Suprapubic skin (tissue), 4 donors: ENCODE results near the gene QPCTL. TPM values are rescaled to one million over a fixed set of nuclear protein-coding genes. Genes with fewer than 3 reads are reported as not detected.

Experiments used
- DNase-seq, 2 donors: peaks; one replicate each; pipeline ENCODE4 v3.0.0-alpha.2; 2019; ENCODE audit warnings: low spot score in 2 of 2
- H3K27ac ChIP-seq: fragments of 200-600 bp; sonication (generic); one replicate; pipeline ENCODE4 v1.5.1; 2019
- H3K27me3 ChIP-seq: fragments of 200-600 bp; sonication (generic); one replicate; pipeline ENCODE4 v1.5.1; 2019
- H3K36me3 ChIP-seq: fragments of 200-600 bp; sonication (generic); one replicate; pipeline ENCODE4 v1.5.1; 2019
- H3K4me1 ChIP-seq: fragments of 200-600 bp; sonication (generic); one replicate; pipeline ENCODE4 v1.5.1; 2019
- H3K4me3 ChIP-seq: fragments of 200-600 bp; sonication (generic); one replicate; pipeline ENCODE4 v1.5.1; 2019; ENCODE audit warnings: mild to moderate bottlenecking
- H3K9me3 ChIP-seq: fragments of 200-600 bp; sonication (generic); one replicate; pipeline ENCODE4 v1.5.1; 2019
- CTCF ChIP-seq, 2 donors: fragments of 200-600 bp in 1 of 2; fragments of 450-650 bp in 1 of 2; sonication (generic) in 1 of 2; IDR thresholded peaks; one replicate each; pipeline ENCODE4 v1.5.1; 2016 to 2019; ENCODE audit warnings: antibody characterized with exemption in 2 of 2, mild to moderate bottlenecking in 1 of 2, moderate library complexity in 1 of 2
- EP300 ChIP-seq: sonication (generic); formaldehyde crosslinking; IDR thresholded peaks from one replicate; pipeline ENCODE4 v1.6.1; 2017; ENCODE audit warnings: antibody characterized with exemption
- POLR2A ChIP-seq, 2 donors: fragments of 450-650 bp; IDR thresholded peaks; one replicate each; pipeline ENCODE4 v1.6.1; 2017; ENCODE audit warnings: antibody characterized with exemption in 2 of 2, mild to moderate bottlenecking in 2 of 2, moderate library complexity in 2 of 2
- POLR2AphosphoS5 ChIP-seq, 3 donors: sonication (generic); formaldehyde crosslinking; IDR thresholded peaks; one replicate each; pipeline ENCODE4 v1.6.1; 2017; ENCODE audit warnings: antibody characterized with exemption in 3 of 3
- WGBS: methylation state at CpG from one replicate; pipeline ENCODE4 v1.1.5; 2018; 5-methylcytosine and 5-hydroxymethylcytosine counted together
- total RNA-seq, 4 donors: library from RNA; depleted of rRNA; stranded (reverse); fragments of >200 nt; gene quantifications; one replicate each; pipeline ENCODE4 v1.1.0, GENCODE V29; 2016

The QPCTL gene
- total RNA-seq, 4 donors from 2014 or later: 5.9 to 11.4 (median 8.4) TPM

- peak; percentile 96 to 97 for DNase-seq
- TF ChIP-seq CTCF (IDR thresholded peaks at IDR 0.05) (no peak), POLR2AphosphoS5 (IDR thresholded peaks at IDR 0.05) (peak in 2 of 3 donors; percentile 68 to 69), EP300 (no peak), POLR2A (IDR thresholded peaks at IDR 0.05) (peak; percentile 63 to 78)
- Histone ChIP-seq H3K4me1 (peaks cover 26% of the 10 kb centered on the region), H3K4me3 (peak within 1 kb of the TSS; percentile 73), H3K27me3 (no peaks in the 10 kb centered on the region), H3K36me3 (peaks cover 32% of the 10 kb centered on the region), H3K9me3 (no peaks in the 10 kb centered on the region), H3K27ac (peak within 1 kb of the TSS; percentile 90)
- WGBS: under 1% methylated on average over 35 of the region's 36 CpGs
These were observed 815 bp upstream of the QPCTL start, which contains the start of gene SNRPD2 for GRCh38 chr19:45691516-45692186. Gene SNRPD2 (minus strand): TSS chr19:45691953. CDS start chr19:45691888, 65 bp downstream.

- peaks cover 26% of the 10 kb centered on the region for H3K4me1 ChIP-seq
- H3K9me3 ChIP-seq: no peaks in the 10 kb centered on the region
- H3K36me3 ChIP-seq: peaks cover 16% of the 10 kb centered on the region
- WGBS: 1% methylated on average over 11 of the region's 22 CpGs
- H3K27me3 ChIP-seq: no peaks in the 10 kb centered on the region
- DNase-seq: peak; percentile 89
- no peak for TF ChIP-seq POLR2A (IDR thresholded peaks at IDR 0.05)
- no peak for TF ChIP-seq POLR2AphosphoS5 (IDR thresholded peaks at IDR 0.05)
- TF ChIP-seq CTCF (IDR thresholded peaks at IDR 0.05): peak; percentile 64 to 92
- TF ChIP-seq EP300: no peak
- peak overlapping the region; percentile 73 for H3K4me3 ChIP-seq
- H3K27ac ChIP-seq: peak overlapping the region; percentile 90
These were observed 781 bp downstream of the QPCTL start for GRCh38 chr19:45693106-45693788.

- WGBS: 76% methylated on average over 7 of the region's 7 CpGs
- Histone ChIP-seq H3K4me3 (no peak overlapping the region), H3K27ac (no peak overlapping the region), H3K4me1 (no peaks in the 10 kb centered on the region), H3K27me3 (no peaks in the 10 kb centered on the region), H3K9me3 (no peaks in the 10 kb centered on the region), H3K36me3 (peaks cover 29% of the 10 kb centered on the region)
- TF ChIP-seq POLR2A (IDR thresholded peaks at IDR 0.05): no peak
- no peak for TF ChIP-seq EP300
- TF ChIP-seq CTCF (IDR thresholded peaks at IDR 0.05): no peak
- TF ChIP-seq POLR2AphosphoS5 (IDR thresholded peaks at IDR 0.05): no peak
- DNase-seq: no peak
These were observed 9.2 kb downstream of the QPCTL start for GRCh38 chr19:45701676-45702075.

GRCh38 chr19:45705115-45705514 is 12.6 kb downstream of the QPCTL start:
- Histone ChIP-seq H3K27me3 (no peaks in the 10 kb centered on the region), H3K4me1 (no peaks in the 10 kb centered on the region), H3K4me3 (no peak overlapping the region), H3K9me3 (no peaks in the 10 kb centered on the region), H3K27ac (no peak overlapping the region), H3K36me3 (peaks cover 23% of the 10 kb centered on the region)
- WGBS: 93% methylated on average over 9 of the region's 9 CpGs
- TF ChIP-seq CTCF (IDR thresholded peaks at IDR 0.05) (no peak), POLR2AphosphoS5 (IDR thresholded peaks at IDR 0.05) (no peak), POLR2A (IDR thresholded peaks at IDR 0.05) (no peak), EP300 (no peak)
- DNase-seq: no peak

GRCh38 chr19:45705710-45706415 is 13.4 kb downstream of the QPCTL start:
- peaks cover 23% of the 10 kb centered on the region for H3K36me3 ChIP-seq
- H3K4me1 ChIP-seq: no peaks in the 10 kb centered on the region
- no peaks in the 10 kb centered on the region for H3K9me3 ChIP-seq
- H3K27ac ChIP-seq: no peak overlapping the region
- DNase-seq: no peak
- no peak for TF ChIP-seq EP300
- no peak for TF ChIP-seq POLR2AphosphoS5 (IDR thresholded peaks at IDR 0.05)
- TF ChIP-seq POLR2A (IDR thresholded peaks at IDR 0.05): no peak
- no peak for TF ChIP-seq CTCF (IDR thresholded peaks at IDR 0.05)
- WGBS: 96% methylated on average over 12 of the region's 12 CpGs
- H3K4me3 ChIP-seq: no peak overlapping the region
- no peaks in the 10 kb centered on the region for H3K27me3 ChIP-seq
